Activated CD4-positive, alpha-beta T cell treated with anti-CD3 and anti-CD28 coated beads, Interleukin-2, Interleukin-4, amounts not matched to agents 100 ng/mL and 50 ng/mL, durations not matched to agents 16 hours and 8 hours (primary cell): ENCODE results near the gene RNU6-9.
"Not testable (repeated sequence)": the region's sequence is repeated elsewhere in the genome, so short reads cannot be mapped to it uniquely, and the experiment has no call there.

ENCODE experiments used
- DNase-seq: peaks from one replicate; pipeline ENCODE4 v3.0.0-alpha.2; 2020; ENCODE audit warnings: low spot score

RNU6-9 gene

GRCh38 chr19:878751-879561, 14.3 kb upstream of the RNU6-9 start:
- DNase-seq, result not testable (repeated sequence)

GRCh38 chr19:879711-880438, 13.4 kb upstream of the RNU6-9 start:
- no peak for DNase-seq

- no peak for DNase-seq
Measured at GRCh38 chr19:881385-882071, 11.8 kb upstream of the RNU6-9 start.

GRCh38 chr19:882871-883497, 10.3 kb upstream of the RNU6-9 start:
- DNase-seq, result no peak

- no peak for DNase-seq
Measured at GRCh38 chr19:883661-884211, 9.5 kb upstream of the RNU6-9 start.

GRCh38 chr19:884420-885211, 8.7 kb upstream of the RNU6-9 start:
- DNase-seq, result no peak

- no peak for DNase-seq
Measured at GRCh38 chr19:885536-886224, 7.6 kb upstream of the RNU6-9 start.

GRCh38 chr19:887072-887471, 6.2 kb upstream of the RNU6-9 start:
- DNase-seq, result no peak

GRCh38 chr19:887599-887998, 5.7 kb upstream of the RNU6-9 start:
- DNase-seq, result no peak

- DNase-seq, result no peak
Measured at GRCh38 chr19:888581-889385, 4.5 kb upstream of the RNU6-9 start.

GRCh38 chr19:889662-890295, 3.5 kb upstream of the RNU6-9 start:
- DNase-seq, result no peak

- DNase-seq, result no peak
Measured at GRCh38 chr19:890831-891230, 2.5 kb upstream of the RNU6-9 start.

GRCh38 chr19:891421-892200, 1.7 kb upstream of the RNU6-9 start:
- not testable (repeated sequence) for DNase-seq

- no peak for DNase-seq
Measured at GRCh38 chr19:892243-892893, 916 bp upstream of the RNU6-9 start.

GRCh38 chr19:896434-896833, 3.1 kb downstream of the RNU6-9 start:
- DNase-seq, result no peak

GRCh38 chr19:896999-897398, 3.7 kb downstream of the RNU6-9 start:
- DNase-seq, result no peak

GRCh38 chr19:897442-898039, 4.3 kb downstream of the RNU6-9 start:
- no peak for DNase-seq

GRCh38 chr19:898663-899062, 5.4 kb downstream of the RNU6-9 start:
- DNase-seq, result no peak
